NCI-H2196 (cell line): ENCODE data around the gene CYBC1.
"Not testable (repeated sequence)": the region's sequence is repeated elsewhere in the genome, so short reads cannot be mapped to it uniquely, and the experiment has no call there.

Source experiments
- DNase-seq: peaks from one replicate; lab custom pipeline; 2025; ENCODE audit not compliant: unreplicated experiment; lab: John Stamatoyannopoulos, UW

Gene CYBC1

DNA sequence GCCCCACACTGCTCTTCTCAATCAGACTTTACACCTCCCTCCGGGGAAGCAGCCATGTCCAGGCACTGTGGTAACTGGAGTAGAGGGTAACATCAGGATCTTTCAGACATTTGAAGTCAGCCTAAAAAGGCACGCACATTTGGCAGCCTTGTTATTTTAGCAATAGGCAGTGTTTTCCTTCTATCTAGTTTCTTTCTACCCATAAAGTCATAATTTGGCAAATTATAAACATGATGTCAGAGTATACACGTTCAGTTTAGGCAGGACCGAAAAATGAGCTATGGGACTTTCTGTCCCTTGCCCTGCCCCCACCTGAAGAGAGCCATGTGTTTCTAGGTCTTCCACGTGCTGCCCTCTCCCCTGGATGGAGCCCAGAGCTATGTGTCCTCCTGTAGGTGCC lies 29.1 kb upstream of the CYBC1 start:
- no peak for DNase-seq

- DNase-seq, result no peak
Observed at GRCh38 chr17:82477934-82478333, 27.4 kb upstream of the CYBC1 start.

DNA sequence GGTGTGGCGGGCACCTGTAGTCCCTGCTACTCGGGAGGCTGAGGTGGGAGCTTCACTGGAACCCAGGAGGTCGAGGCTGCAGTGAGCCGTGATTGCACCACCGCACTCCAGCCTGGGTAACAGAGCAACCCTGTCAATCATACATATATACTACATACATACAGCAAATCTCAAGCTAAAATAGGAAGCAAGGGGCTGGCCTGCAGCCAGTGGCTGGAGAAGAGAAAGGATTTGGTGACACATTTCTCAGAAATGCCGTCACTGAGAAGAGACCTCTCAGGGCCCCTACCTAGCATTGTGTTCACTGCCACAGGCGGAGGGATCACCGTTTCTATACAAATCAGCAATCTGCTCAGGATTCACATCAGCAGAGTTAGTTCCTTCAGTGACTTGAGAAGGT lies 24.9 kb upstream of the CYBC1 start:
- no peak for DNase-seq

GRCh38 chr17:82474223-82475010 lies 23.9 kb upstream of the CYBC1 start:
- DNase-seq, result no peak

DNA sequence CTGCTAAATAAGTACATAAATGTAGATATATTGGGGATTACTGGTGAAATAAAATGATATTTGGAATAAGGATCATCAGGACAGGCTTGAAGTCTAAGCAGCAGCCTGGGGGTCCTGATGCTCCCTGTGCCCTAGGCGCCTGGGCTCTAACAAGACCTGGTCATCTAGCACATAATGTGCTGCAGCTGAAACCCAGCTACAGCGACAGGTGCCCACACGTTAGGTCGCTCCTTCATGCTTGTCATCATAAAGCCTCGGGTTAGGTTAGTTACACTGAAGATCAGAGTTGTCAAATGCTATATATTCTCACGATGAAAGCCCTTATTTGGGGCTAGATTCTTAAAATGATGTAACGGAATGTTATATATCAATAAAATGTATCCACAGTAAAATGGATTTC lies 19.5 kb upstream of the CYBC1 start:
- no peak for DNase-seq

DNA sequence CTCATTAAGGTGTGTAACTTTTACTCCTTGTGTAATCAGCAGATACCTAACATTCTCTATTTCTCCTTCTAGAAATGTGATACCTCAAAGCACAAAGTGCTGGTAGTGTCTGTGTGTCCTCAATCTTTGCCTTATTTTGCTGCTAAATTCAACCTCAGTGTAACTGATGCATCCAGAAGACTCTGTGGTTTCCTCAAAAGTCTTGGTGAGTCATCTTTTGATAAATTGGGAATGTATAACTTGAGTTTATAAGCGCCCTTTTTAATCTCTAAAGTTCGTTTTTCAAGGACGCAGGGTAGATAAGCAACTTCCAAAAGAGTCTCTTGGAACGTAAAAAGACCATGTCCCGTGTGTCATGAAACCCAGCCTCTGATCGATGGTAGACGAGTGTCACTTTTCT lies 18.1 kb upstream of the CYBC1 start:
- DNase-seq, result no peak

GRCh38 chr17:82465023-82465603 lies 14.6 kb upstream of the CYBC1 start:
- no peak for DNase-seq

- DNase-seq, result no peak
Observed at GRCh38 chr17:82464567-82464929, 14.0 kb upstream of the CYBC1 start.

DNA sequence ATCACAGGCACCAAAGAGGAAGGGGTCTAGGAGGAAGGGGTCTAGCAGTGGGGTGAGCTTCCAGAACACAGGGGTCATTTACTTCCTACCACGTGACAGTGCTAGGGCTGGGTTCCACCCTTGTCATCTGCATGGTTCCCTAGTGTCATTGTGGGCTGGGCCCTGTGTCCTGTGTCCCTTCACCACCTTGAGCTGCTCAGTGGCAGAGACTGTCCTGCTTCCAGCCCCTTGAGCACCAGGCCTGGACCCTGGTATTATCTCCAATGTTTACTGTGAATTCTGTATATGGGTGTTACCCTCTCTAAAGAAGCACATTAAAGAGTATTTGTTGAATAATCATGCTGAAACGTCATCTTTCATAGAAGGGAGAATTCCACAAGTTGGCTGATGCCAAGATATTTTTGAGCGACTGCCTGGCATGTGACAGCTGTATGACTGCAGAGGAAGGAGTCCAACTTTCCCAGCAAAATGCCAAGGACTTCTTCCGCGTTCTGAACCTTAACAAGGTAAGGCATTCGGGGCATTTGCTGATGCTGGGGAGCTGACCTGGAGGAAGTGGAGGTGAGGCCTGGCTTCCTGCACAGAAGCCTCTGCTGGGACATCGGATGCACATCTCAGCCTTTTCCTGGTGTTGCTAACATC lies 13.5 kb upstream of the CYBC1 start:
- no peak for DNase-seq

GRCh38 chr17:82463391-82463790 lies 12.8 kb upstream of the CYBC1 start:
- DNase-seq, result no peak

GRCh38 chr17:82461827-82462524 lies 11.4 kb upstream of the CYBC1 start:
- peak; percentile 99 for DNase-seq

- DNase-seq, result not testable (repeated sequence)
Observed at GRCh38 chr17:82459936-82460335, 9.4 kb upstream of the CYBC1 start.

GRCh38 chr17:82458885-82459424 lies 8.4 kb upstream of the CYBC1 start:
- no peak for DNase-seq

- DNase-seq, result peak; percentile 100
Observed at GRCh38 chr17:82458179-82458884, 7.8 kb upstream of the CYBC1 start, which contains the start of gene NARF. Gene NARF (plus strand): TSS chr17:82458741. CDS start chr17:82458804, 63 bp downstream.

GRCh38 chr17:82457929-82458178 lies 7.3 kb upstream of the CYBC1 start:
- DNase-seq, result no peak

GRCh38 chr17:82457073-82457928 lies 6.7 kb upstream of the CYBC1 start:
- peak; percentile 45 for DNase-seq

GRCh38 chr17:82453706-82454105 lies 3.2 kb upstream of the CYBC1 start:
- not testable (repeated sequence) for DNase-seq

- not testable (repeated sequence) for DNase-seq
Observed at GRCh38 chr17:82453151-82453550, 2.6 kb upstream of the CYBC1 start.

DNA sequence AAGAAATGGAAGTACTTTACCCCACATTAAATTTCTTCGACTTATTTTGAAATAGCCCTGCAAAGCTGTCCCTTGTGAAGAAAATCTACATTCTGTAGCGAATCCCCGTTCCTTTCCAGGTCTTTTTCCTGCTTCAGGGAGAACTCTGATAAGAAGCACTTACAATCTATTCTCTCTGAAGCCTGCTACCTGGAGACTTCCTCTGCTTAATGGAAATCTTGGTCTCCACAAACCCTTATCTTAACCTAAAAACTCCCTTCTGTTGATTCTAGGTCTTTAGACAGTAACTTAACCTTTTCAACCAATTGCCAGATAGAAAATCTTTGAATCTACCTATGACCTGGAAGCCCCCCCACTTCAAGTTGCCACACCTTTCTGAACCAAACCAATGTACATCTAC lies 1.6 kb upstream of the CYBC1 start:
- DNase-seq, result no peak

- DNase-seq, result no peak
Observed at GRCh38 chr17:82449883-82450356, 632 bp downstream of the CYBC1 start.
